ENCODE data around the gene RHEB. TPM values are rescaled to one million over a fixed set of nuclear protein-coding genes. Genes with fewer than 3 reads are reported as not detected.
"Not testable (repeated sequence)": the region's sequence is repeated elsewhere in the genome, so short reads cannot be mapped to it uniquely, and the experiment has no call there.

RHEB gene
- 189 TPM for polyA plus RNA-seq (2013, experiment 1 of 2; ENCODE audit: insufficient read length)
- polyA plus RNA-seq (2013, experiment 2 of 2; ENCODE audit: insufficient read length), result 148 TPM

GRCh38 chr7:151519765-151520418 is at the start of gene RHEB:
Gene RHEB, minus strand, starts transcription at chr7:151519895. Its CDS starts 384 bp downstream, at chr7:151519511.
- peak; percentile 99 for DNase-seq

- DNase-seq, result peak; percentile 48
Observed at GRCh38 chr7:151566897-151567320, 47.2 kb upstream of the RHEB start.

- no peak for DNase-seq
Observed at GRCh38 chr7:151565541-151565940, 45.8 kb upstream of the RHEB start.

GRCh38 chr7:151560243-151560642 is 40.5 kb upstream of the RHEB start:
- no peak for DNase-seq

GRCh38 chr7:151559557-151560183 is 40.0 kb upstream of the RHEB start:
- DNase-seq, result no peak

GRCh38 chr7:151558575-151558974 is 38.9 kb upstream of the RHEB start:
- DNase-seq, result peak; percentile 94

- no peak for DNase-seq
Observed at GRCh38 chr7:151556592-151556991, 36.9 kb upstream of the RHEB start.

GRCh38 chr7:151553356-151553755 is 33.7 kb upstream of the RHEB start:
- no peak for DNase-seq

GRCh38 chr7:151552352-151553028 is 32.8 kb upstream of the RHEB start:
- DNase-seq, result no peak

GRCh38 chr7:151551820-151552219 is 32.1 kb upstream of the RHEB start:
- DNase-seq, result no peak

- DNase-seq, result peak; percentile 78
Observed at GRCh38 chr7:151550656-151551286, 31.1 kb upstream of the RHEB start.

GRCh38 chr7:151549644-151550043 is 29.9 kb upstream of the RHEB start:
- no peak for DNase-seq

- DNase-seq, result no peak
Observed at GRCh38 chr7:151549083-151549482, 29.4 kb upstream of the RHEB start.

- no peak for DNase-seq
Observed at GRCh38 chr7:151544183-151544582, 24.5 kb upstream of the RHEB start.

- no peak for DNase-seq
Observed at GRCh38 chr7:151542606-151543130, 23.0 kb upstream of the RHEB start.

- no peak for DNase-seq
Observed at GRCh38 chr7:151541709-151542499, 22.2 kb upstream of the RHEB start.

- no peak for DNase-seq
Observed at GRCh38 chr7:151540146-151540545, 20.5 kb upstream of the RHEB start.

GRCh38 chr7:151539088-151539671 is 19.5 kb upstream of the RHEB start:
- peak; percentile 58 for DNase-seq

- DNase-seq, result no peak
Observed at GRCh38 chr7:151537818-151538561, 18.3 kb upstream of the RHEB start.

- DNase-seq, result not testable (repeated sequence)
Observed at GRCh38 chr7:151536178-151536577, 16.5 kb upstream of the RHEB start.

GRCh38 chr7:151529842-151530241 is 10.1 kb upstream of the RHEB start:
- DNase-seq, result no peak
